ENCODE data around the gene TLR2. TPM values are rescaled to one million over a fixed set of nuclear protein-coding genes. Genes with fewer than 3 reads are reported as not detected.

The TLR2 gene
- total RNA-seq, 1 experiment from 2014 or later = not detected

GRCh38 chr4:153725136-153725830, 41.2 kb downstream of the TLR2 start:
- DNase-seq (ENCODE audit: low spot score) = no peak
- in situ Hi-C loops (cut with HindIII; ENCODE audit: low sequenced_read_pairs) = no loop called here

GRCh38 chr4:153725831-153726154, 41.7 kb downstream of the TLR2 start:
- no peak for DNase-seq (ENCODE audit: low spot score)
- in situ Hi-C loops (cut with HindIII; ENCODE audit: low sequenced_read_pairs) = no loop called here

- in situ Hi-C loops (cut with HindIII; ENCODE audit: low sequenced_read_pairs) = no loop called here
- no peak for DNase-seq (ENCODE audit: low spot score)
These were observed 44.1 kb downstream of the TLR2 start for GRCh38 chr4:153728151-153728550.

GRCh38 chr4:153728660-153729059, 44.6 kb downstream of the TLR2 start:
- in situ Hi-C loops (cut with HindIII; ENCODE audit: low sequenced_read_pairs) = no loop called here
- no peak for DNase-seq (ENCODE audit: low spot score)

- in situ Hi-C loops (cut with HindIII; ENCODE audit: low sequenced_read_pairs) = no loop called here
- no peak for DNase-seq (ENCODE audit: low spot score)
These were observed 45.8 kb downstream of the TLR2 start for GRCh38 chr4:153729895-153730294.

GRCh38 chr4:153731239-153731638, 47.2 kb downstream of the TLR2 start:
- in situ Hi-C loops (cut with HindIII; ENCODE audit: low sequenced_read_pairs) = no loop called here
- no peak for DNase-seq (ENCODE audit: low spot score)

- in situ Hi-C loops (cut with HindIII; ENCODE audit: low sequenced_read_pairs) = no loop called here
These were observed 49.8 kb downstream of the TLR2 start for GRCh38 chr4:153733751-153734448.

GRCh38 chr4:153735906-153736461, 51.9 kb downstream of the TLR2 start:
- no peak for DNase-seq (ENCODE audit: low spot score)
- in situ Hi-C loops (cut with HindIII; ENCODE audit: low sequenced_read_pairs) = no loop called here

More at GRCh38 chr4:153733751-153734448, 49.8 kb downstream of the TLR2 start:
- DNase-seq (ENCODE audit: low spot score) = no peak

GRCh38 chr4:153741541-153741940, 57.5 kb downstream of the TLR2 start:
- in situ Hi-C loops (cut with HindIII; ENCODE audit: low sequenced_read_pairs) = no loop called here

GRCh38 chr4:153745651-153746050, 61.6 kb downstream of the TLR2 start:
- DNase-seq (ENCODE audit: low spot score) = no peak
- in situ Hi-C loops (cut with HindIII; ENCODE audit: low sequenced_read_pairs) = no loop called here

More at GRCh38 chr4:153741541-153741940, 57.5 kb downstream of the TLR2 start:
- DNase-seq (ENCODE audit: low spot score) = no peak

GRCh38 chr4:153747406-153747955, 63.4 kb downstream of the TLR2 start:
- no peak for DNase-seq (ENCODE audit: low spot score)
- in situ Hi-C loops (cut with HindIII; ENCODE audit: low sequenced_read_pairs) = no loop called here

GRCh38 chr4:153748378-153748777, 64.3 kb downstream of the TLR2 start:
- no peak for DNase-seq (ENCODE audit: low spot score)
- in situ Hi-C loops (cut with HindIII; ENCODE audit: low sequenced_read_pairs) = no loop called here

- peak; percentile 61 for DNase-seq (ENCODE audit: low spot score)
- in situ Hi-C loops (cut with HindIII; ENCODE audit: low sequenced_read_pairs) = no loop called here
These were observed 66.2 kb downstream of the TLR2 start for GRCh38 chr4:153750197-153750817.

GRCh38 chr4:153755186-153755585, 71.1 kb downstream of the TLR2 start:
- in situ Hi-C loops (cut with HindIII; ENCODE audit: low sequenced_read_pairs) = no loop called here
- no peak for DNase-seq (ENCODE audit: low spot score)

Other genes with a start within 250 kb of the TLR2 start
- gene TMEM131L, start 217.9 kb upstream of the TLR2 start, total RNA-seq (2014; rRNA removed; shearing (Covaris generic)) = 4.5 and 13.5 TPM in 2 replicates
- not detected in 2 replicates for gene RNF175, start 75.7 kb downstream of the TLR2 start, total RNA-seq (2014; rRNA removed; shearing (Covaris generic))
- not detected in 2 replicates for gene SFRP2, start 104.8 kb downstream of the TLR2 start, total RNA-seq (2014; rRNA removed; shearing (Covaris generic))